ENCODE results near the gene CSNK2A1. TPM values are rescaled to one million over a fixed set of nuclear protein-coding genes. Genes with fewer than 3 reads are reported as not detected.
A peak's percentile ranks its signal among the peaks of the same experiment; 100 is the strongest.
"Not testable (repeated sequence)": the region's sequence is repeated elsewhere in the genome, so short reads cannot be mapped to it uniquely, and the experiment has no call there.

Gene CSNK2A1
- 100 to 1,000 TPM; 180 to 202 TPM for total RNA-seq

- H3K36me3 Mint-ChIP-seq = peaks cover 42% of the 10 kb centered on the region
- peak within 1 kb of the TSS; percentile 91 for H3K4me3 Mint-ChIP-seq
- peaks cover 3% of the 10 kb centered on the region for H3K27me3 Mint-ChIP-seq
- peaks cover 7% of the 10 kb centered on the region for H3K9me3 Mint-ChIP-seq
- peak within 1 kb of the TSS; percentile 97 for H3K27ac Mint-ChIP-seq
- peaks cover 46% of the 10 kb centered on the region for H3K4me1 Mint-ChIP-seq
- peak; percentile 96 for DNase-seq
Observed at GRCh38 chr20:543369-544152, at the start of gene CSNK2A1. Gene CSNK2A1 (minus strand): TSS chr20:543790. CDS start chr20:508551, 35,239 bp downstream.

GRCh38 chr20:592506-592905 is 48.9 kb upstream of the CSNK2A1 start:
- peaks cover 11% of the 10 kb centered on the region for H3K27me3 Mint-ChIP-seq
- no peak overlapping the region for H3K4me3 Mint-ChIP-seq
- no peaks in the 10 kb centered on the region for H3K4me1 Mint-ChIP-seq
- no peak overlapping the region for H3K27ac Mint-ChIP-seq
- H3K9me3 Mint-ChIP-seq = no peaks in the 10 kb centered on the region
- no peak for DNase-seq
- no peaks in the 10 kb centered on the region for H3K36me3 Mint-ChIP-seq

- Mint-ChIP-seq H3K27me3 (peaks cover 13% of the 10 kb centered on the region), H3K4me3 (no peak overlapping the region), H3K27ac (no peak overlapping the region), H3K9me3 (no peaks in the 10 kb centered on the region), H3K36me3 (no peaks in the 10 kb centered on the region), H3K4me1 (no peaks in the 10 kb centered on the region)
- no peak for DNase-seq
Observed at GRCh38 chr20:591941-592340, 48.4 kb upstream of the CSNK2A1 start.

- H3K9me3 Mint-ChIP-seq = no peaks in the 10 kb centered on the region
- no peaks in the 10 kb centered on the region for H3K36me3 Mint-ChIP-seq
- H3K4me3 Mint-ChIP-seq = no peak overlapping the region
- no peak for DNase-seq
- peaks cover 21% of the 10 kb centered on the region for H3K27me3 Mint-ChIP-seq
- no peak overlapping the region for H3K27ac Mint-ChIP-seq
- H3K4me1 Mint-ChIP-seq = no peaks in the 10 kb centered on the region
Observed at GRCh38 chr20:588932-589672, 45.5 kb upstream of the CSNK2A1 start.

GRCh38 chr20:588476-588875 is 44.9 kb upstream of the CSNK2A1 start:
- peaks cover 21% of the 10 kb centered on the region for H3K27me3 Mint-ChIP-seq
- no peak overlapping the region for H3K4me3 Mint-ChIP-seq
- no peaks in the 10 kb centered on the region for H3K36me3 Mint-ChIP-seq
- no peak for DNase-seq
- no peaks in the 10 kb centered on the region for H3K9me3 Mint-ChIP-seq
- no peak overlapping the region for H3K27ac Mint-ChIP-seq
- H3K4me1 Mint-ChIP-seq = no peaks in the 10 kb centered on the region

- Mint-ChIP-seq H3K9me3 (no peaks in the 10 kb centered on the region), H3K27ac (no peak overlapping the region), H3K4me3 (no peak overlapping the region), H3K4me1 (no peaks in the 10 kb centered on the region), H3K27me3 (peaks cover 21% of the 10 kb centered on the region), H3K36me3 (no peaks in the 10 kb centered on the region)
- no peak for DNase-seq
Observed at GRCh38 chr20:584971-585301, 41.3 kb upstream of the CSNK2A1 start.

GRCh38 chr20:584161-584970 is 40.8 kb upstream of the CSNK2A1 start:
- H3K27me3 Mint-ChIP-seq = peaks cover 21% of the 10 kb centered on the region
- no peaks in the 10 kb centered on the region for H3K36me3 Mint-ChIP-seq
- no peak overlapping the region for H3K4me3 Mint-ChIP-seq
- H3K27ac Mint-ChIP-seq = no peak overlapping the region
- no peaks in the 10 kb centered on the region for H3K9me3 Mint-ChIP-seq
- no peaks in the 10 kb centered on the region for H3K4me1 Mint-ChIP-seq
- DNase-seq = peak; percentile 28

- Mint-ChIP-seq H3K4me3 (no peak overlapping the region), H3K4me1 (no peaks in the 10 kb centered on the region), H3K9me3 (no peaks in the 10 kb centered on the region), H3K36me3 (no peaks in the 10 kb centered on the region), H3K27me3 (peaks cover 15% of the 10 kb centered on the region), H3K27ac (no peak overlapping the region)
- DNase-seq = no peak
Observed at GRCh38 chr20:582204-582603, 38.6 kb upstream of the CSNK2A1 start.

- H3K9me3 Mint-ChIP-seq, H3K4me3 Mint-ChIP-seq, H3K36me3 Mint-ChIP-seq, H3K27ac Mint-ChIP-seq, H3K4me1 Mint-ChIP-seq, DNase-seq: not testable (repeated sequence)
- peaks cover 17% of the 10 kb centered on the region for H3K27me3 Mint-ChIP-seq
Observed at GRCh38 chr20:578940-579690, 35.5 kb upstream of the CSNK2A1 start.

GRCh38 chr20:577167-577791 is 33.7 kb upstream of the CSNK2A1 start:
- DNase-seq = no peak
- Mint-ChIP-seq H3K27ac (no peak overlapping the region), H3K27me3 (peaks cover 31% of the 10 kb centered on the region), H3K4me1 (no peaks in the 10 kb centered on the region), H3K36me3 (no peaks in the 10 kb centered on the region), H3K4me3 (no peak overlapping the region), H3K9me3 (no peaks in the 10 kb centered on the region)

GRCh38 chr20:576156-576555 is 32.6 kb upstream of the CSNK2A1 start:
- H3K27me3 Mint-ChIP-seq = peaks cover 38% of the 10 kb centered on the region
- no peak overlapping the region for H3K4me3 Mint-ChIP-seq
- no peak for DNase-seq
- H3K9me3 Mint-ChIP-seq = no peaks in the 10 kb centered on the region
- H3K27ac Mint-ChIP-seq = no peak overlapping the region
- H3K4me1 Mint-ChIP-seq = no peaks in the 10 kb centered on the region
- H3K36me3 Mint-ChIP-seq = no peaks in the 10 kb centered on the region

- Mint-ChIP-seq H3K27ac (no peak overlapping the region), H3K36me3 (no peaks in the 10 kb centered on the region), H3K27me3 (peaks cover 38% of the 10 kb centered on the region), H3K4me3 (no peak overlapping the region), H3K4me1 (no peaks in the 10 kb centered on the region), H3K9me3 (no peaks in the 10 kb centered on the region)
- no peak for DNase-seq
Observed at GRCh38 chr20:575230-575629, 31.6 kb upstream of the CSNK2A1 start.

GRCh38 chr20:574297-574942 is 30.8 kb upstream of the CSNK2A1 start:
- H3K27ac Mint-ChIP-seq = no peak overlapping the region
- H3K4me1 Mint-ChIP-seq = no peaks in the 10 kb centered on the region
- no peaks in the 10 kb centered on the region for H3K36me3 Mint-ChIP-seq
- peaks cover 38% of the 10 kb centered on the region for H3K27me3 Mint-ChIP-seq
- no peaks in the 10 kb centered on the region for H3K9me3 Mint-ChIP-seq
- no peak overlapping the region for H3K4me3 Mint-ChIP-seq
- DNase-seq = no peak
